DMS53 (cell line): Measurements from ENCODE around the gene GPR62.
"Not testable (repeated sequence)": the region's sequence is repeated elsewhere in the genome, so short reads cannot be mapped to it uniquely, and the experiment has no call there.

Experiments
- DNase-seq: peaks from one replicate; lab custom pipeline; 2025; lab: John Stamatoyannopoulos, UW

Gene GPR62

GRCh38 chr3:51970606-51971300 lies 15.6 kb downstream of the GPR62 start:
- DNase-seq = no peak

GRCh38 chr3:51971350-51971749 lies 16.2 kb downstream of the GPR62 start:
- no peak for DNase-seq

- DNase-seq = peak; percentile 49
These were observed 19.2 kb downstream of the GPR62 start for GRCh38 chr3:51974277-51974962.

- peak; percentile 72 for DNase-seq
These were observed 20.0 kb downstream of the GPR62 start, which contains the start of gene ABHD14A for GRCh38 chr3:51974963-51975851. ABHD14A (plus strand) TSS chr3:51975064; CDS start chr3:51975136, 72 bp downstream.

GRCh38 chr3:51975852-51976549 lies 20.8 kb downstream of the GPR62 start:
- peak; percentile 13 for DNase-seq

GRCh38 chr3:51977446-51978142 lies 22.4 kb downstream of the GPR62 start:
- DNase-seq = no peak

- no peak for DNase-seq
These were observed 22.9 kb downstream of the GPR62 start for GRCh38 chr3:51978143-51978502.

- DNase-seq = no peak
These were observed 25.1 kb downstream of the GPR62 start for GRCh38 chr3:51980253-51980652.

- peak; percentile 86 for DNase-seq
These were observed 27.2 kb downstream of the GPR62 start for GRCh38 chr3:51982352-51982837.

GRCh38 chr3:51982838-51983577 lies 27.8 kb downstream of the GPR62 start, which contains the start of gene ACY1:
ACY1 (plus strand) TSS chr3:51983535; CDS start chr3:51984065, 530 bp downstream.
- DNase-seq = peak; percentile 86

GRCh38 chr3:51983578-51984268 lies 28.5 kb downstream of the GPR62 start:
- peak; percentile 24 for DNase-seq

GRCh38 chr3:51984269-51984647 lies 29.1 kb downstream of the GPR62 start:
- DNase-seq = no peak

GRCh38 chr3:51985063-51985462 lies 29.9 kb downstream of the GPR62 start:
- no peak for DNase-seq

- no peak for DNase-seq
These were observed 31.1 kb downstream of the GPR62 start for GRCh38 chr3:51986010-51986947.

- DNase-seq = no peak
These were observed 32.4 kb downstream of the GPR62 start for GRCh38 chr3:51987568-51987967.

- DNase-seq = peak; percentile 10
These were observed 33.3 kb downstream of the GPR62 start for GRCh38 chr3:51988286-51989146.

- not testable (repeated sequence) for DNase-seq
These were observed 35.4 kb downstream of the GPR62 start for GRCh38 chr3:51990501-51990971.
